SKM-1 (cell line): ENCODE data around the gene RPL9.
"Not testable (repeated sequence)": the region's sequence is repeated elsewhere in the genome, so short reads cannot be mapped to it uniquely, and the experiment has no call there.

Experiments
- DNase-seq: peaks from one replicate; lab custom pipeline; 2025; ENCODE audit not compliant: unreplicated experiment; lab: John Stamatoyannopoulos, UW

RPL9 gene

GRCh38 chr4:39427520-39428114 is 31.1 kb downstream of the RPL9 start:
- no peak for DNase-seq

- DNase-seq = no peak
These were observed 32.0 kb downstream of the RPL9 start for GRCh38 chr4:39426728-39427127.

DNA sequence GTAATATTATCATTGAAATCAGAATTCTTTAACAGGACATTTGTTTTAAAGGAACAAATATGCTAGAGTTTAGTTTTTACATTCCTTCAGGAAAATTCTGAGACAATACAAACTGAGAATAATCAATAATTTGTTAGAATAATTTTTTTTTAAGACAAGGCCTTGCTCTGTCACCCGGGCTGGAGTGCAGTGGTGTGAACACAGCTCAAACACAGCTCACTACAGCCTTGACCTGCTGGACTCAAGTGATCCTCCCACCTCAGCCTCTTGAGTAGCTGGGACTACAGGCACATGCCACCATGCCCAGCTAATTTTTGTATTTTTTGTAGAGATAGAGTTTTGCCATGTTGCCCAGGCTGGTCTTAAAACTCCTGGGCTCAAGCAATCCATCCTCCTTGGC is 33.4 kb downstream of the RPL9 start:
- DNase-seq = not testable (repeated sequence)

GRCh38 chr4:39422247-39422646 is 36.5 kb downstream of the RPL9 start:
- DNase-seq = no peak

DNA sequence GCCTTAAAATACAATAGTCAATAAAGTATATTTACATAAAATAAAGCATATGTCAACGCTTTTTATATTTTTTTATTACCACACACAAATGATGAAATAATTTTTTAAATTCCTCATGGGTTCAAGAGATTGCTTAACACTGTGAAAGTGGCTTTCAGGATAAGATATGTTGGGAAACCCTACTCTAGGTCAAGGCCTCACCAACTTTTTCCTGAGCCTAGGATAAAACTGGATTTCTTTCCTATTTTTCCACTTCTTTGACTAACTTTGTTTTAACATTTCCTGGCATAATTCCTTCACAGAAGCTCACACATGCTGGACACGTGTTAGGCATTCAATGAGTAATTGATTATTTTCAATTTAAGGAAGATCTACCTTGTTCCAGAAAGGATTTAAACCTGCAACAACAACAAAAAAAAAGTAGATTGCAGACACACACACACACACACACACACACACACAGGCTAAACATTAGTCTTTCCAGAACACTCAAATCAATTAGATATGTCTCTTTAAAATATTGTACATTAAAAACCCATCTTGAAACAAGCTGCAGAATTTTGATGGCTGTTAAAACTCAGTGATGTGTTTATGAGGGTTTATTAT is 42.9 kb downstream of the RPL9 start:
- DNase-seq = no peak

GRCh38 chr4:39411561-39411960 is 47.2 kb downstream of the RPL9 start:
- not testable (repeated sequence) for DNase-seq

- no peak for DNase-seq
These were observed 48.3 kb downstream of the RPL9 start for GRCh38 chr4:39410415-39410814.

GRCh38 chr4:39407584-39407885 is 51.2 kb downstream of the RPL9 start:
- DNase-seq = no peak

- no peak for DNase-seq
These were observed 51.7 kb downstream of the RPL9 start, which contains the start of gene KLB for GRCh38 chr4:39406763-39407583. TSS of gene KLB (plus strand) at chr4:39406930. CDS start at chr4:39406950, 20 bp downstream.
